Activated naive CD8-positive, alpha-beta T cell treated with anti-CD3 and anti-CD28 coated beads, Interleukin-2, amount 50 U/mL, for 16 hours (primary cell): ENCODE measurements around the gene EOMES.

Experiments used
- DNase-seq: peaks from one replicate; pipeline ENCODE4 v3.0.0-alpha.2; 2020; ENCODE audit warnings: low read depth, low spot score

Gene EOMES

GRCh38 chr3:27681249-27681748 is 40.8 kb downstream of the EOMES start:
- no peak for DNase-seq

DNA sequence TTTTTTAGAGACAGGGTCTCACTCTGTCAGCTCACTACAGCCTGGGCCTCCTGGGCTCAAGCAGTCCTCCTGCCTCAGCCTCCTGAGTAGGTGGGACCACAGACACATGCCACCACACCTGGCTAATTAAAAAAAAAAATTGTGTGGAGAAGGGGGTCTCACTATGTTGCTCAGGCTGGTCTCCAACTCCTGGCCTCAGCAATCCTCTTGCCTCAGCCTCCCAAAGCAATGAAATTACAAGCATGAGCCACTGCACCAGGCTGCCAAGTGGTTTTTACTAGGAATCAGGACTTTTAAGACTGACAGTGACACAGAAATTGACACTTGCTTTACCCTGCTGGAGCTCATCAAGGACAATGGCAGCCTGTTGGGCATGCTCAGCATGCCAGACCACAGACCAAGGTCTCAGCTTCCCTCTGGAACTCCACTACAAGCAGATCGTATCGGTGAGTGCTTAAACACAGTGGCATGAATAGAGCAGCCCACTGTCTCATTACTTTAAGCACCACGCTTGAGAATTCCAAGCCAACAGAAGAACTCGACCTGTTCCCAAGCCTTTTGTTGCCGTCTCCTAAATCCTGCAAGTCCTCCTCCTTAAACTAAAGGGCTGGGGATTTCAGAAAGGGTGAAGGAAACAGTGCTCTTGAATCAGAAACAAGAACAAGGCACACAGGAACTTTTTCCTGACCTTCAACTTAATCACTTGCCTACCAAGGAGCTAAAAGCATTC is 41.4 kb downstream of the EOMES start:
- no peak for DNase-seq

DNA sequence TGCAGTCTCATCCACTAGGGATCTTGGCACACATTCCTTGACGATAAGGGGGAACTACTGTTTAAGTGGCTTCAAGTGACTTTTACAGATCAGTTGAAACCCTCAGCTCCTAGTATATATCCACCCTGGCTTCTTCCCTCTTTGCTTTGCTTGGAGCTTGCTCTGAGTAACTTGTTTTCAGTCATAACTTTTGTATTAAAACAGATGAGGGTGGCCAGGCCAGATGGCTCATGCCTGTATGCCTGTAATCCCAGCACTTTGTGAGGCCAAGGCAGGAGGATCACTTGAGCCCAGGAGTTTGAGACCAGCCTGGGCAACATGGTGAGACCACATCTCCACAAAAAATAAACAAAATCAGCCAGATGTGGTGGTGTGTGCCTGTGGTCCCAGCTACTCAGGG is 42.4 kb downstream of the EOMES start:
- no peak for DNase-seq

DNA sequence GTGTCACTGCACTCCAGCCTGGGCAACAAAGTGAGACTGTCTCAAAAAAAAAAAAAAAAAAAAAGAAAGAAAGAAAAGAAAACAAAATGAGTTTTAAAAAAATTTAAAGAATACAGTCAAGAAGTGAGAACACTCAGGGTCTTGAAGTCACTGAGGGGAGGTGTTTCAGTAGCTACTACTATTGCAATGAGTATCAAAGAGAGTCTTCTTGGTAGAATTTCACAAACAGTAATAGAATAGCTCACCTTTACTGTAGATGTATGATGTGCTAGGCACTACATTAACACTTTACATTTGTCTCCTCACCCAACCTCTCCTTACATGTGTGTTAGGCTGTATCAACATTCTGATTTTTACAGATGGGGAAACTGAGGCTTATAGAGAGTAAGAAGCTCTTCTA is 43.9 kb downstream of the EOMES start:
- DNase-seq, result no peak

DNA sequence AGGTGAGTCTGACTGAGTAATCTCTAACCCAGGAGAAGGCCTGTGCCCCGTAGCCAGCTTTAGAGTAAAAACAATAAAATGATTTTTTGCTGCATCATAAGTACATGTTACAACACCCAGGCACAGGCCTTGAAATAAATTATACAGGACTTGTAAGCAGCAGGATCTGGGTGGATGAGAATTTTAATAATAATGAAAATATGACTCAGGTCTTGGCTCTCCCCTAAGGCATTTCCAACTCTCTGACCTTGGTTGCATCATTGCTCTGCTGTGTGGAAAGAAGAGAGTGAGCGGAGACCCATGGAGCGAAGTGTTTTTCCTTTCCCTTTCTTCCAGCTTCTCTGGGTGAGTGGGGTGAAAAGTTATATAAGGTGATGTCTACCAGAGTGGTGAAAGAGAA is 44.6 kb downstream of the EOMES start:
- DNase-seq, result no peak

GRCh38 chr3:27675287-27675686 is 46.8 kb downstream of the EOMES start:
- no peak for DNase-seq

DNA sequence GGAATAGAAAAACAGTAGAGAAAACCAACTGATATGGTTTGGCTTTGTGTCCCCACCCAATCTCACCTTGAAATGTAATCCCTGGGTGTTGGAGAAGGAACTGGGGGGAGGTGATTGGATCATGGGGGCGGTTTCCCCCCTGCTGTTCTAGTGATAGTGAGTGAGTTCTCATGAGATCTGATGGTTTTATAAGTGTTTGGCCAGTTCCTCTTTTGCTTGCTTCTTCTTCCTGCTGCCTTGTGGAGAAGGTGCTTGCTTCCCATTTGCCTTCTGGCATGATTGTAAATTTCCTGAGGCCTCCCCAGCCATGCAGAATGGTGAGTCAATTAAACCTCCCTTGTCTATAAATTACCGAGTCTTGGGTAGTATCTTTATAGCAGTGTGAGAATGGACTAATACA is 48.4 kb downstream of the EOMES start:
- DNase-seq, result no peak

- no peak for DNase-seq
These were observed 51.0 kb downstream of the EOMES start for GRCh38 chr3:27671101-27671500.

GRCh38 chr3:27670619-27671018 is 51.5 kb downstream of the EOMES start:
- no peak for DNase-seq

DNA sequence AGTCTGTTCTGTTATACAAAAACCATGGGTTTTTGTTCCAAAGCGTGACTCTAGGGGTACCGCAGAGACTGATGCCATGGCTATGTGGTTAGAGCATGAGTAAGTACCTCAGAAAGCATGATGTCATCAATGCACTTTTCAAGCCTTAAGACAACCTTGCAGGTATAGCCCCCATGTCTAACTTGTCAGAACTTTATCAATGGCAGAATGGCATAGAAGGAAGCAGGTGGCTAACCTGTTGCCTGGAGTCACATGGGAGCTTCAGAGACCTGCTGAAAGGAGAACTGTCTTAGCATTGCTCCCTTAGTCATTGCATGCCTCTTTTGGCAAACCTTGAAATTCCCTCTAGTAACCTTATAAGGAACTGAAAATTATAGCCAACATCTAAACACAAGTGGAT is 52.5 kb downstream of the EOMES start:
- DNase-seq, result no peak

- no peak for DNase-seq
These were observed 54.4 kb downstream of the EOMES start for GRCh38 chr3:27667751-27668150.

- DNase-seq, result no peak
These were observed 55.4 kb downstream of the EOMES start for GRCh38 chr3:27666708-27667107.

- no peak for DNase-seq
These were observed 55.9 kb downstream of the EOMES start for GRCh38 chr3:27666272-27666671.
